Stimulated activated CD4-positive, alpha-beta T cell treated with anti-CD3 and anti-CD28 coated beads, TNF-alpha, amount 100 ng/mL, for 1 hour (primary cell): ENCODE data around the gene H2AZ2.
"Not testable (repeated sequence)": the region's sequence is repeated elsewhere in the genome, so short reads cannot be mapped to it uniquely, and the experiment has no call there.

Experiments used
- DNase-seq, 3 donors: peaks; one replicate each; pipeline ENCODE4 v3.0.0-alpha.2; 2020; ENCODE audit warnings: low read depth in 3 of 3, low spot score in 1 of 3

The H2AZ2 gene

GRCh38 chr7:44787762-44788161, 60.1 kb downstream of the H2AZ2 start:
- DNase-seq, result no peak

GRCh38 chr7:44787041-44787440, 60.8 kb downstream of the H2AZ2 start:
- DNase-seq, result no peak

GRCh38 chr7:44785218-44785617, 62.7 kb downstream of the H2AZ2 start:
- DNase-seq, result not testable (repeated sequence)

GRCh38 chr7:44784364-44784763, 63.5 kb downstream of the H2AZ2 start:
- DNase-seq, result no peak

- no peak for DNase-seq
Observed at GRCh38 chr7:44783407-44783806, 64.5 kb downstream of the H2AZ2 start.

GRCh38 chr7:44782460-44782859, 65.4 kb downstream of the H2AZ2 start:
- no peak for DNase-seq
